Peyer's patch (tissue), 4 donors: ENCODE measurements around the gene ZNF215. TPM values are rescaled to one million over a fixed set of nuclear protein-coding genes. Genes with fewer than 3 reads are reported as not detected.

ENCODE experiments used
- DNase-seq, 3 donors: peaks; one replicate each; pipeline ENCODE4 v3.0.0-alpha.2; 2017 to 2019
- H3K27ac ChIP-seq, 4 donors: fragments of 200-600 bp; sonication (generic); one replicate each; pipeline ENCODE4 v1.5.1; 2016 to 2019
- H3K27me3 ChIP-seq, 2 donors: fragments of 200-600 bp; sonication (generic); one replicate each; pipeline ENCODE4 v1.5.1; 2019
- H3K36me3 ChIP-seq, 3 donors: fragments of 200-600 bp; sonication (generic); one replicate each; pipeline ENCODE4 v1.5.1; 2016 to 2019
- H3K4me1 ChIP-seq, 4 donors: fragments of 200-600 bp; sonication (generic); one replicate each; pipeline ENCODE4 v1.5.1; 2016 to 2019
- H3K4me3 ChIP-seq, 4 donors: fragments of 200-600 bp; sonication (generic); 1 replicate in 3 of 4; 2 replicates in 1 of 4; pipeline ENCODE4 v1.5.1; 2016 to 2019; ENCODE audit warnings: mild to moderate bottlenecking in 1 of 4
- H3K9me3 ChIP-seq, 4 donors: fragments of 200-600 bp; sonication (generic); one replicate each; pipeline ENCODE4 v1.5.1; 2016 to 2019; ENCODE audit warnings: mild to moderate bottlenecking in 1 of 4
- CTCF ChIP-seq, 6 experiments: fragments of 450-650 bp in 4 of 6; fragments of 200-600 bp in 2 of 6; sonication (generic) in 1 of 6; IDR thresholded peaks; one replicate each; pipeline ENCODE4 v1.5.1; 2017 to 2019; ENCODE audit warnings: antibody characterized with exemption in 6 of 6, mild to moderate bottlenecking in 3 of 6, moderate library complexity in 1 of 6
- POLR2A ChIP-seq, 2 donors: fragments of 450-650 bp; IDR thresholded peaks; one replicate each; pipeline ENCODE4 v1.5.1; 2017; ENCODE audit warnings: antibody characterized with exemption in 2 of 2, mild to moderate bottlenecking in 2 of 2, moderate library complexity in 2 of 2
- total RNA-seq, 4 donors: library from RNA; depleted of rRNA; stranded (reverse); fragments of >200 nt; gene quantifications; one replicate each; pipeline ENCODE4 v1.1.0, GENCODE V29; 2016

Gene ZNF215
- total RNA-seq, 4 donors from 2014 or later = 5.1 to 19.8 (median 10.4) TPM

GRCh38 chr11:6992457-6993417, 66.5 kb downstream of the ZNF215 start:
- TF ChIP-seq CTCF (IDR thresholded peaks at IDR 0.05) (no peak), POLR2A (IDR thresholded peaks at IDR 0.05) (no peak)

GRCh38 chr11:6995703-6996102, 69.5 kb downstream of the ZNF215 start:
- no peak overlapping the region for H3K4me3 ChIP-seq
- peaks cover 0 to 3% (median 0%) of the 10 kb centered on the region in 3 donors for H3K36me3 ChIP-seq
- no peak for DNase-seq
- H3K27ac ChIP-seq = no peak overlapping the region
- no peaks in the 10 kb centered on the region for H3K9me3 ChIP-seq
- no peaks in the 10 kb centered on the region for H3K27me3 ChIP-seq
- H3K4me1 ChIP-seq = no peaks in the 10 kb centered on the region
- TF ChIP-seq CTCF (IDR thresholded peaks at IDR 0.05) (no peak), POLR2A (IDR thresholded peaks at IDR 0.05) (no peak)

More at GRCh38 chr11:6992457-6993417, 66.5 kb downstream of the ZNF215 start:
- no peak overlapping the region for H3K27ac ChIP-seq
- no peaks in the 10 kb centered on the region for H3K4me1 ChIP-seq
- H3K27me3 ChIP-seq = no peaks in the 10 kb centered on the region
- DNase-seq = no peak
- H3K4me3 ChIP-seq = no peak overlapping the region
- no peaks in the 10 kb centered on the region for H3K9me3 ChIP-seq
- no peaks in the 10 kb centered on the region for H3K36me3 ChIP-seq

GRCh38 chr11:7004482-7004881, 78.3 kb downstream of the ZNF215 start:
- Histone ChIP-seq H3K4me1 (no peaks in the 10 kb centered on the region), H3K36me3 (peaks cover 0 to 4% (median 0%) of the 10 kb centered on the region in 3 donors), H3K9me3 (no peaks in the 10 kb centered on the region), H3K27me3 (no peaks in the 10 kb centered on the region), H3K27ac (no peak overlapping the region), H3K4me3 (no peak overlapping the region)
- TF ChIP-seq POLR2A (IDR thresholded peaks at IDR 0.05) (no peak), CTCF (IDR thresholded peaks at IDR 0.05) (no peak)
- DNase-seq = no peak

Other genes starting within 250 kb of the ZNF215 start
- 10 to 100 TPM in 3 of 4 donors, 1 to 10 TPM in 1; 6.1 to 20.8 (median 16.6) TPM for gene MRPL17, start 243.1 kb upstream of the ZNF215 start, total RNA-seq
- 1 to 10 TPM in 1 of 4 donors, under 1 TPM in 2, not detected in 1; 0.18 to 1.2 (median 0.85) TPM for gene OR2AG2, start 154.4 kb upstream of the ZNF215 start, total RNA-seq
- gene OR2AG1, start 143.4 kb upstream of the ZNF215 start, total RNA-seq = not detected
- gene OR6A2, start 126.7 kb upstream of the ZNF215 start, total RNA-seq = under 1 TPM in 2 of 4 donors, not detected in 2; 0.40 to 0.70 TPM
- not detected for gene OR10A5, start 80.7 kb upstream of the ZNF215 start, total RNA-seq
- not detected for gene OR10A2, start 63.4 kb upstream of the ZNF215 start, total RNA-seq
- not detected for gene OR10A4, start 49.8 kb upstream of the ZNF215 start, total RNA-seq
- 1 to 10 TPM in 1 of 4 donors, under 1 TPM in 1, not detected in 2; 0.80 to 2.0 TPM for gene OR2D2, start 33.9 kb upstream of the ZNF215 start, total RNA-seq
- gene OR2D3, start 5.4 kb upstream of the ZNF215 start, total RNA-seq = not detected
- 1 to 10 TPM in 3 of 4 donors, under 1 TPM in 1; 0.76 to 3.3 (median 1.7) TPM for gene ZNF214, start 93.9 kb downstream of the ZNF215 start, total RNA-seq
- gene NLRP14, start 94.1 kb downstream of the ZNF215 start, total RNA-seq = 1 to 10 TPM in 1 of 4 donors, under 1 TPM in 1, not detected in 2; 0.27 to 1.7 TPM
- not detected for gene RBMXL2, start 162.6 kb downstream of the ZNF215 start, total RNA-seq